Kasumi-1 (cell line): ENCODE results near the gene ARID1B.
A peak's percentile ranks its signal among the peaks of the same experiment; 100 is the strongest.
"Not testable (repeated sequence)": the region's sequence is repeated elsewhere in the genome, so short reads cannot be mapped to it uniquely, and the experiment has no call there.

Experiments
- DNase-seq, 2 experiments: peaks; one replicate each; lab custom pipeline; 2025; lab: John Stamatoyannopoulos, UW

The ARID1B gene

DNA sequence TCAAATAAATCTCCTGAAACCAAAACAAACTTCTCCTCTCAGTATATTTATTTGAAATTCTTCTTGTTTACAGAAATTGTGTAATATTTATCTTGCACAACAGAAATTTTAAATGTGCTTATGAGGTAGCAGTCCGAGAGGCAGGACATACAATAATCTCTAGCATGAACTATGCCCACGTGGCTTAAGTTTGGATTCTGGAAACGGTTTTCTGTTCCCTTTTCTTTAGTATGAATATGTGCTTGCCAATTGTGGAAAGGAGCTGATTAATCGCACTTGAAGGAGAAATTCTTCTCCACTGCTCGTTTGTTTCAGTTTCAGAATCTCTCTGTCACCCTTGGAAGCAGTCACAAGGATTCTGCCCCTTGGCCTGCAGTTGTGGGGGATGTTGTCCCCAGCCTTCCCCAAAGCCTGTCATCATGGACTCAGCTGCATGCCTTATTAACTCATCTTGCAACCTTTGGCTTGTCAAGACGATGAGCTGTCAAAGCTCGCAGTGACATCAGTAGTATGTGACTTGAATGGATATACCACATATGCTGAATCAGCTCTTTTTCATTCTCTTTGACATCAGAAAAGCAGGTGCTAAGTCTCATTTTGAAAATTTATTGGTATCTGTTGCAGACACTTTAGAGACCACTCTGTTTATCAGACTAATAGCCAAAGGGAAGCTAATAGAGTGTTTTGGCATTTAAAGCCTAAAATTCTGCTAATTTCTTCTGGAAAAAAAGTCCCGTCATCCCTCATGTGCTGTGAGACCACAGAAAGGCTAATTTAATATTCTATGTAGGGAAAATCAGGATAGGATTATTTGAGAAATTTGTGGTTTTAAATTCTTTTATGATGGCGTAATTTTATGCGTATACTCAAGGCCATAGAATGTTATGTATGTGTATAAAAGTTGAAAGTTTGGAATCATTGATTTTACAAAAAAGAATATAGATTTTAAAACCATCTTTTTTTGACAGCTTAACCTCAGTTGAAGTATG lies 186.8 kb downstream of the ARID1B start:
- DNase-seq, result no peak

GRCh38 chr6:156967852-156968251 lies 190.7 kb downstream of the ARID1B start:
- DNase-seq, result no peak

DNA sequence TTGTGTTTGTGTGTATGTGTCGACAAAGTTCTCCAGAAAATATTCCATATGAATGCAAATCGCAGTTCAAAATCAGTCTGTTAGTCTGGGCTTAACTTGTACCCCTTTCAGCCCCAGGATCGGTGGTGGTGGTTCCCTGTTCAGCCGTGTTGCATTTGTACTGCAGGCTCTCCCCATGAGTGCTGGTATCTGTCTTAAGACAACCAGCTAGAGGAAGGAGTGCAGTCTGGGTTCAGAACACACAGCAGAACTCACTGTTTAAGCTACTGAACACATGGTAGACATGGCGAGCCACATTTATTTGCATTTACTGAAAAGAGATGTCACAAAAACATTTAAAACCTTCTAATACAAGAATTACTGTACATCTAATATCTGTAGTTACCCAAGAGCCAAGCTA lies 192.1 kb downstream of the ARID1B start:
- DNase-seq, result no peak

GRCh38 chr6:156970595-156971112 lies 193.5 kb downstream of the ARID1B start:
- no peak for DNase-seq

GRCh38 chr6:156971153-156971885 lies 194.1 kb downstream of the ARID1B start:
- DNase-seq, result peak in 1 of 2 experiments; percentile 28

DNA sequence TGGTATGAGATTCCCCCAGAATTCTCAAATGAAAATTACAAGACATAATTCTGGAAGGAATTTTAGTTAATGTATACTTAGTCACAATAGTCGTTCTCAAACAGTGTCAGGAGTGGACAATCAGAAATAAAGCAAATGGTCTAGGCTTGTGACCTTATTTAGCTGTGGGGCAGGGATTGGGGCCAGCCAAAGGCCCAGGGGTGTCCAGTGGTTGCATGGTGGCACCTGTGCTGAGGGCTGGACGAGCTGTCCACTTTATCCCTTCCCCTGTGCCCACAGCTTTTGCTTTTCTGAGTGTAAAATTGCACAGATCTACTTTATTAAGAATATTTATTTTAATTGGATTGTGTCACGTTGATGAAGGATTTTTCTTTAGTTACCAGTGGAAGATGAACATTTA lies 195.0 kb downstream of the ARID1B start:
- DNase-seq, result no peak

GRCh38 chr6:156974830-156975261 lies 197.7 kb downstream of the ARID1B start:
- DNase-seq, result no peak

- DNase-seq, result no peak
These were observed 198.2 kb downstream of the ARID1B start for GRCh38 chr6:156975414-156975813.

GRCh38 chr6:156976216-156977127 lies 199.3 kb downstream of the ARID1B start:
- DNase-seq, result no peak

DNA sequence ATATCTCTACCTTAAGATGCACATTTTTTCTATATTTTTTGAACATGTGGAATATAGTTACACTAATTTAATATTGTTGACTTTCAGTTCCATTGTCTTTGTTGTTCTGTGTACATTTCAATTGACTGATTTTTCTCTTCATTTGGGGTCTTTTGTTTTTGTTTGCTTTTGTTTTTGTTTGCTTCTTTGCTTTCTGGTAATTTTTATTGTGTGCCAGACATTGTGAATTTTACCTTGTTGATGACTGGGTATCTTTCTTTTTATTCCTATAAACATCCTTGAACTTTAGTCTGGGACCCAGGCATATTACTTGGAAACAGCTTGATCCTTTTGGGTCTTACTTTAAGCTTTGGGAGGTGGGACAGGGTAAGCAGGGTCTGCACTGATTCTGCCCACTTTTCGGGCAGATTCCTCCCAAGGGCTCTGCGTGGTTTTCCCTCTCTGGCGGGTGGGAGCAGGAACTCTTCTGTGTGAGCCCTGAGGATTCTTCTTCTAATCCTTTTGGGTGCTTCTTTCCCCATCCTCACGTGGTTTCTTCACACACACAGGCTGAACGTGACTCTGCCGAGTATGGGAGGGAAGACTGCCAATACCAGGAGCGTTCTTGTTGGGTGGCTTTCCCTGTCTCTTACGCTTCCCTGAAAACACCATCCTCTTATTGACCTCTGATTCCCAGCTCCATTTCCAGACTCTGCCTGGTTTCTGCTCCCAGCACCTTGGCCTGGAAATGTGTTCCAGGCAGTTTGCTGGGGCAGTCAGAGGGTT lies 200.5 kb downstream of the ARID1B start:
- no peak for DNase-seq

DNA sequence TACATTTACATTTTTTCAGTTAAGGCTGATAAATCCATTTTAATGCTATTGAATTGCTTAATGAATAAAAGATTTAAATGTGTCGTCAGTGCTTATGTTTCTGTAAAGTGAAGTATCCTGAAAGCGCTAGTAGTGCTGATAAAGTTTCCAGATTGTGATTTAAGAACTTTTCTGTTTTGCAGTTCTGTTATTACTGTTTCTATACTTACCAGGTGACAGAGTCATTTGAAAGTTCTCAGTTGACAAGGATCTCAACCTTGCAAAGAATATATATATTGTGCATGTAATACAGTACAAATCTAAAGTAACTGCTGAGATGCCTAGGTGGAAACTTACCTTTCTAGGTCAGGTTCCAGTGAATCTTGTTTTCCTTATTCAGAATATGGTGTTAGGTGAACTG lies 201.8 kb downstream of the ARID1B start:
- DNase-seq, result no peak

DNA sequence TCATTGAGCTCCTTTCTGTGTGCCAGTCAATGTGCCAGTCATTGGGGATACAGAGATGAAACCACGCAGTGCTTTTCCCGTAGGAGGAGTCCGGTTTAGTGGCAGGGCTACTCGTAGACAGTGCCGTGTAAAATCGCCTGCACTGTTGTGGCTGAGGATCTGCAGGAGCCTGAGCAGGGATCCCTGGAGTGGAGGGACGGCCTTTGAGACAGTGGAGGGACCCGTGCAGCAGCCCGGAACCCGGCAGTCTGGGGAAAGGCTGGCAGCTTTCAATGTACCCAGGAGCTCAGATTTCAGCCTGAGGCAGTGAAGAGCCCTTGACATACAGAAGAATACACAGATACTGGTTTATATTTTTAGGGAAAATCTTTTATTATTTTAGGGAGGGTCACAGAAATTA lies 203.3 kb downstream of the ARID1B start:
- no peak for DNase-seq

GRCh38 chr6:156980948-156981347 lies 203.8 kb downstream of the ARID1B start:
- no peak for DNase-seq

DNA sequence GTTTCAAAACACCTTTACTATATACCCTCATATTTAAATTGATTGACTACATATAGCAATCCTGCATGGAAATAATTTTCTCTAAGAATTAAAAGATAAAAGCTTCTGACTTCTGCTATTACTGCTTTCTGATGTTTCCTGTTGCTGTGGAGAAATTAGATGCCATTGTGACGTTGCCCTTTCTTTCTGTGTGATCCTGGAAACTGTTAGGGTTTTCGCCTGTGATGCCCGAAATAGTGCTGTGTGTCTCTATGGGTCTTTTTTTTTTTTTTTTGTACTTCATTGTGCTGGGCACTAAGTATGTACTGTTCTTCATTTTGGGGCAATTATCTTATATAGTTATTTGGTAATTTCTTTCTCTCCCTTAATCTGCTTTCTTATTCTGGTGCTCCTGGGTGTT lies 205.0 kb downstream of the ARID1B start:
- peak in 1 of 2 experiments; percentile 8 for DNase-seq

GRCh38 chr6:156982864-156983263 lies 205.7 kb downstream of the ARID1B start:
- not testable (repeated sequence) for DNase-seq

GRCh38 chr6:156984178-156984738 lies 207.1 kb downstream of the ARID1B start:
- DNase-seq, result no peak

DNA sequence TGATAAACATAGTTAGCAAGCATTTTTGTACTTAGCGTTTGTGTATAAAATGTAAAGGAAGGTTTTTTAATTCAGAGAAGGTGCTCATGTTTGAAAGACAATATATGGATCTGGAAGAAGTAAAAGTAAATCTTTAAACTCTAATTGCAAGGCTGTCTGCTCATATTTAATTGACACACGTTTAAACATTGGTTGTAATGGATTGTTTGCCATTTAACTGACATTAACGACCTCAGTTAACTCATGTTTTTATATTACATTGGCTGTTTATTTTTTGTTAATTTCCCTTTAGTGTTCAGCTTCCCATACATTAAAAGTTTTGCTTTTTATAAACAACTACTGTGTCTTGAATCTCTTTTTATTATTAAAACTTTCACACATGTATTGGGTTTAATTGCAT lies 208.1 kb downstream of the ARID1B start:
- DNase-seq, result no peak

- peak in 1 of 2 experiments; percentile 19 for DNase-seq
These were observed 211.3 kb downstream of the ARID1B start for GRCh38 chr6:156988276-156989158.

- no peak for DNase-seq
These were observed 212.1 kb downstream of the ARID1B start for GRCh38 chr6:156989159-156989806.
